Ishikawa (cell line): ENCODE measurements around the gene PDE4D.

Experiments used
- CEBPB ChIP-seq: IDR thresholded peaks from 2 replicates; pipeline ENCODE4 v1.6.1; 2012
- CREB1 ChIP-seq: IDR thresholded peaks from 2 replicates; pipeline ENCODE4 v1.6.1; 2012; ENCODE audit warnings: low read depth
- EGR1 ChIP-seq: IDR thresholded peaks from 2 replicates; pipeline ENCODE4 v1.6.1; 2012
- EP300 ChIP-seq: IDR thresholded peaks from 2 replicates; pipeline ENCODE4 v1.6.1; 2012; ENCODE audit warnings: borderline replicate concordance
- FOXM1 ChIP-seq: IDR thresholded peaks from 2 replicates; pipeline ENCODE4 v1.6.1; 2012; ENCODE audit warnings: low read depth, borderline replicate concordance
- MAX ChIP-seq: IDR thresholded peaks from 2 replicates; pipeline ENCODE4 v1.6.1; 2012
- NFIC ChIP-seq: IDR thresholded peaks from 2 replicates; pipeline ENCODE4 v1.6.1; 2012
- RAD21 ChIP-seq: IDR thresholded peaks from 2 replicates; pipeline ENCODE4 v1.6.1; 2012; ENCODE audit warnings: low read depth
- REST ChIP-seq: IDR thresholded peaks from 2 replicates; pipeline ENCODE4 v1.6.1; 2012; ENCODE audit warnings: low read depth, mild to moderate bottlenecking
- TAF1 ChIP-seq: IDR thresholded peaks from 2 replicates; pipeline ENCODE4 v1.6.1; 2012; ENCODE audit warnings: low read depth, mild to moderate bottlenecking
- TCF12 ChIP-seq: IDR thresholded peaks from 2 replicates; pipeline ENCODE4 v1.6.1; 2012; ENCODE audit warnings: low read depth
- TEAD4 ChIP-seq: IDR thresholded peaks from 2 replicates; pipeline ENCODE4 v1.6.1; 2012
- USF1 ChIP-seq: IDR thresholded peaks from 2 replicates; pipeline ENCODE4 v1.6.1; 2012
- YY1 ChIP-seq: IDR thresholded peaks from 2 replicates; pipeline ENCODE4 v1.6.1; 2012; ENCODE audit warnings: low read depth
- ZBTB7A ChIP-seq: IDR thresholded peaks from 2 replicates; pipeline ENCODE4 v1.6.1; 2012; ENCODE audit warnings: low read depth

Gene PDE4D

GRCh38 chr5:59326596-59326995 is 566.9 kb downstream of the PDE4D start:
- no peak for TF ChIP-seq USF1
- TF ChIP-seq FOXM1, result no peak
- TF ChIP-seq EP300, result no peak
- no peak for TF ChIP-seq TEAD4
- no peak for TF ChIP-seq RAD21
- TF ChIP-seq REST, result no peak
- no peak for TF ChIP-seq ZBTB7A
- TF ChIP-seq TAF1, result no peak
- TF ChIP-seq CEBPB, result no peak
- TF ChIP-seq TCF12, result no peak
- no peak for TF ChIP-seq MAX
- TF ChIP-seq CREB1, result no peak
- TF ChIP-seq YY1, result no peak
- TF ChIP-seq NFIC, result no peak
- no peak for TF ChIP-seq EGR1

GRCh38 chr5:59325070-59325469 is 568.5 kb downstream of the PDE4D start:
- TF ChIP-seq RAD21 (no peak), REST (no peak), FOXM1 (no peak), EP300 (no peak), YY1 (no peak), TCF12 (no peak), ZBTB7A (no peak)

- no peak for TF ChIP-seq MAX
- no peak for TF ChIP-seq TAF1
- TF ChIP-seq ZBTB7A, result no peak
- TF ChIP-seq EP300, result no peak
- TF ChIP-seq USF1, result no peak
- TF ChIP-seq YY1, result no peak
- no peak for TF ChIP-seq TEAD4
- no peak for TF ChIP-seq CREB1
- no peak for TF ChIP-seq EGR1
- no peak for TF ChIP-seq FOXM1
- no peak for TF ChIP-seq CEBPB
- TF ChIP-seq RAD21, result no peak
- TF ChIP-seq REST, result no peak
- TF ChIP-seq NFIC, result no peak
- TF ChIP-seq TCF12, result no peak
Observed at GRCh38 chr5:59322894-59323293, 570.6 kb downstream of the PDE4D start.

GRCh38 chr5:59322058-59322457 is 571.5 kb downstream of the PDE4D start:
- TF ChIP-seq YY1 (no peak), TCF12 (no peak), NFIC (no peak), TEAD4 (no peak), CREB1 (no peak), TAF1 (no peak), ZBTB7A (no peak), REST (no peak), CEBPB (no peak), EP300 (no peak), MAX (no peak), RAD21 (no peak), USF1 (no peak), FOXM1 (no peak), EGR1 (no peak)
